ENCODE results near the gene BHLHE41. TPM values are rescaled to one million over a fixed set of nuclear protein-coding genes. Genes with fewer than 3 reads are reported as not detected.

BHLHE41 gene
- total and polyA plus RNA-seq, 2 experiments from 2014 or later, result 0.24 to 0.46 TPM

DNA sequence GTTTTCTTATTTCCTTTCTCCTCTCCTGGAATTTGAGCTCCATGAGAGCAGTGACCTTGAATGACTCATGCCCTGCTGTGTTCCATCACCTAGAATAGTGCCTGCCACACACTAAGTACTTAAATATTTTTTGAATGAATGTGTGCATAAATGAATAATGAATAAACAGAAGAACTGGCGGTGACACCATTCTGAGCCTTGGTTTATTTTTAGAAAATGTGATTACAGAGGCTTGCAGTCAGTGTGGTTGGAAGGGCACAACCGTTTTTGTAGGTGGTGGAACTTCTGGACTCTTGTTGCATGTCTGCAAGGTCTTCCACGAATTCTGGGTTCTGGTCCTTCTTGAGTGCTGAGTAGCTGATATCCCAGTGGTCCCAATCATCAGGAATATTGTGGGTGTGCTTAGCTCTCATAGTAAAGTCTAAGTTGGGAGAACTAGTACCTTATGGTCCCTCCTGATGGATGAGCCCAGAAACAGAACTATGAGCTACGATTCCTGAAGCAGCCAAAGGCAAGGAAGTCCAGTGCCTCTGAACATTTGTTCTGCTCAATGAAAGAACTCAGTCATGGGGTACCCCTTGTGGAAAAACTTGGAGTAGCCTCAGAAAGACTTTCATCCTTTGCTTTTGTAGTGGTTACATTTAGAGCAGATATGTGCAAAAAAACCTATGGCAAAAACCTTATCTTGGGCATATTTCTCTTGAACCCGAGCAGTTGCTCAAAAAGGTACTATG is 28.8 kb upstream of the BHLHE41 start:
- Histone ChIP-seq H3K4me3 (no peak overlapping the region), H3K36me3 (no peaks in the 10 kb centered on the region), H3K27me3 (peaks cover 3% of the 10 kb centered on the region), H3K4me1 (ENCODE audit: low read depth) (peaks cover 6% of the 10 kb centered on the region), H3K27ac (no peak overlapping the region), H3K9me3 (ENCODE audit: low read depth) (no peaks in the 10 kb centered on the region)
- TF ChIP-seq, protein P1, sequence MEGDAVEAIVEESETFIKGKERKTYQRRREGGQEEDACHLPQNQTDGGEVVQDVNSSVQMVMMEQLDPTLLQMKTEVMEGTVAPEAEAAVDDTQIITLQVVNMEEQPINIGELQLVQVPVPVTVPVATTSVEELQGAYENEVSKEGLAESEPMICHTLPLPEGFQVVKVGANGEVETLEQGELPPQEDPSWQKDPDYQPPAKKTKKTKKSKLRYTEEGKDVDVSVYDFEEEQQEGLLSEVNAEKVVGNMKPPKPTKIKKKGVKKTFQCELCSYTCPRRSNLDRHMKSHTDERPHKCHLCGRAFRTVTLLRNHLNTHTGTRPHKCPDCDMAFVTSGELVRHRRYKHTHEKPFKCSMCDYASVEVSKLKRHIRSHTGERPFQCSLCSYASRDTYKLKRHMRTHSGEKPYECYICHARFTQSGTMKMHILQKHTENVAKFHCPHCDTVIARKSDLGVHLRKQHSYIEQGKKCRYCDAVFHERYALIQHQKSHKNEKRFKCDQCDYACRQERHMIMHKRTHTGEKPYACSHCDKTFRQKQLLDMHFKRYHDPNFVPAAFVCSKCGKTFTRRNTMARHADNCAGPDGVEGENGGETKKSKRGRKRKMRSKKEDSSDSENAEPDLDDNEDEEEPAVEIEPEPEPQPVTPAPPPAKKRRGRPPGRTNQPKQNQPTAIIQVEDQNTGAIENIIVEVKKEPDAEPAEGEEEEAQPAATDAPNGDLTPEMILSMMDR (IDR thresholded peaks at IDR 0.05; ENCODE audit: low read depth, low read length), result peak; percentile 20
- peak; percentile 14 to 92 for DNase-seq (ENCODE audit: low read depth in 1 of 2, low spot score in 1 of 2)

DNA sequence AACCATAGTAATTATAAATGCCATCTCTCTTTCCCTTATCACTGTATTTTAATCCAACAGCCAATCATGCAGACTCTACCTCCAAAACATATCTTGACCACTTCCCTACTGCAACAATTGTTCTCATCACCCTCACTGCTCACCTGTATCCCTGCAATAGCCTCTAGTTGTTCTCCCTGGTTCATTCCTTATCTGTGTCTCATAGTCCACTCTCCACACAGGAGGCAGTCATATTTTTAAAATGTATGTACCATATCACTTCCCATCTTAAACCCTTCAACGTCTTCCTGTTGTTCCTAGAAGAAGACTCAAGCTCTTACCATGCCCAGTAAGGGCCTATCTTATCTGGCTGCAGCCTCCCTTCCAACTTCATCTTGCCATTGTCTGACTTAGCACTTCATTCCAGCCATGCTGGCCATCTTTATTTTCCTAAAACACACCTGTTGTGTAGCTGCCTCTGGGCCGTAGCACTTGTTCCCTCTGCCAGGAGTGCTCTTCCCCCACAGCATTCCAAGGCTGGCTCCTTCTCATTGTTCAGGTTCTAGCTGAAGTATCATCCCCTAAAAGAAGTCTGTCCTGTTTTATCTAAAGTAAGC is 27.8 kb upstream of the BHLHE41 start:
- TF ChIP-seq, protein P1 (IDR thresholded peaks at IDR 0.05; ENCODE audit: low read depth, low read length), result no peak
- no peak for DNase-seq (ENCODE audit: low read depth in 1 of 2, low spot score in 1 of 2)
- H3K27ac ChIP-seq, result no peak overlapping the region

DNA sequence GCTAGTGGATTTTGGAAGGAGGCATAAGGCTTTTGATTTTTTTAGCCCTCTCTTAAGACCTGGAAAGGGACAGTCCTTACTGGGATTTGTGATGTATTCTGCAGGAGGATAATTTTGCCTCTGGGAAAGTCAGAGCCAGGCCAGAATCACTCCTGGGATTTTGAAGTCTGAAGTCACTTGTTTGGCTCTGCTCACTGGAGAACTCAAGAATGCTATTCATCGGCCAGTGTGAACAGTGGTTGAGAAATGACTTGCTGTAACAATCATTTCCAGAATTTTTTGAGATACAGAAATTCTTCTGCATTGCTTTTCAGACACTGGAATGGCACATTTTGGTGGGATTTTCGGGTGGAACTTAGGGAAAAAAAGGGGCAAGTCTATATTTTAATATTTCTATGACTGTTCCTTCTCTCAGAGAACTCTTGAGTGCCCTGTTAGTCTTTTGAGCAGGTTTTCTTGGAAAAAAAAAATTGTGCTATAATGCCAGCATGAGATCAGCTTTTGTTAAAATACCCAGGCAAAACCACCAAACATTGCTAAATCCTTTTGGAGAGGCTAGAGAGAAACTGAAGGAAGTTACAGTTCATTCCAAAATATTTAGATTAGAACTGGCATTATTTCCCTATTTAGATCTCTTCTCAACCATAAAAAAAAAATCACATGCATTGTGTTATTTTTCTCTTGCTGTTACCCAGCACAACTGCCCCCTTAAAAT is 26.1 kb upstream of the BHLHE41 start:
- H3K9me3 ChIP-seq (ENCODE audit: low read depth), result no peaks in the 10 kb centered on the region
- peak in 1 of 2 donors; percentile 86 for DNase-seq (ENCODE audit: low read depth in 1 of 2, low spot score in 1 of 2)
- no peak overlapping the region for H3K4me3 ChIP-seq
- H3K36me3 ChIP-seq, result no peaks in the 10 kb centered on the region
- no peak overlapping the region for H3K27ac ChIP-seq
- TF ChIP-seq, protein P1 (IDR thresholded peaks at IDR 0.05; ENCODE audit: low read depth, low read length), result no peak
- no peaks in the 10 kb centered on the region for H3K27me3 ChIP-seq
- peaks cover 6% of the 10 kb centered on the region for H3K4me1 ChIP-seq (ENCODE audit: low read depth)

More for the DNA sequence above, 27.8 kb upstream of the BHLHE41 start:
- Histone ChIP-seq H3K4me1 (ENCODE audit: low read depth) (peaks cover 6% of the 10 kb centered on the region), H3K9me3 (ENCODE audit: low read depth) (no peaks in the 10 kb centered on the region), H3K36me3 (no peaks in the 10 kb centered on the region), H3K4me3 (no peak overlapping the region), H3K27me3 (no peaks in the 10 kb centered on the region)

DNA sequence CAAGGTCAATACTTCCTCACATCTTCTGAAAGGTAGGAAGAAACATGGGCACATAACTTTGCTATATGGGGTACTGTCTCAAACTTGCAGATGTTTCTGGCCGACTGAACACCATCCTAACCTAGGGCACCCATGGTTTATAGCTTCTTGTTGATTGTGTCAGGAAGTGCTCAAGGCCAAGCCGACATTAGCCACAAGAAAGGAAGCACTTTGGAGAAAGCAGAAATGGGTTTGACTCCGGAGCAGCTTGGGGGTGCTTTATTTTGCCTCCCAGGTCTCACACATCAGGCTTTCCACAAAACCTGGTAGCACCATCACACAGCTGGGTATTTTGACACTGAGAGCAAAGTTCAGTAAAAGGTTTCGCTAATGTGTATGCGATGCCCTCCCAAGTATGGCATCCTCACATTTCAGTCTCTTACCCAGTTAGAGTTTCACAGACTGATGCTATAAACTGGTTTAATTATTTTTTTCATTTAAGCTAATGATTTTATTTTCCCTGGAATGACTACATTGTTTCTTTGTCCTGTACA is 25.2 kb upstream of the BHLHE41 start:
- TF ChIP-seq, protein P1 (IDR thresholded peaks at IDR 0.05; ENCODE audit: low read depth, low read length), result no peak
- no peak overlapping the region for H3K27ac ChIP-seq
- H3K36me3 ChIP-seq, result no peaks in the 10 kb centered on the region
- no peak overlapping the region for H3K4me3 ChIP-seq
- no peak for DNase-seq (ENCODE audit: low read depth in 1 of 2, low spot score in 1 of 2)
- no peaks in the 10 kb centered on the region for H3K9me3 ChIP-seq (ENCODE audit: low read depth)
- H3K4me1 ChIP-seq (ENCODE audit: low read depth), result peaks cover 6% of the 10 kb centered on the region
- H3K27me3 ChIP-seq, result no peaks in the 10 kb centered on the region

DNA sequence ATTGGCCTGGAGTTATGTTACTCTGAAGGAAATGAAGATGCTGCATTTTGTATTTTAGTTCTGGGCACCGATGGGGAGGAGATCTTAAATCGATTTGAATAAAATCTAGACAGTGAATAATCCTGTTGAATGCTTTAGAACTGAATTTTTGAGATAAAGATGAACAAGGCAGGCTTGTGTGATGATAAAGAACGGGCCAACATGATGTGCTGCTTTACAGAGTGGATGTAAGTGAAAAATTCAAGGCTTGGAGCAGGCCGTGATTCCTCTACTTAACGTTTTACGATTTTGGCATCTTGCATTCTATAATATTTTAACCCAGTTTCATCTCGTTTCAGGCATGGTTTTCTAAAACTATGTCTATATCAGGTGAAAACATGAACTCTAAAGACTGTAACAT is 23.5 kb upstream of the BHLHE41 start:
- no peak for DNase-seq (ENCODE audit: low read depth in 1 of 2, low spot score in 1 of 2)
- no peaks in the 10 kb centered on the region for H3K36me3 ChIP-seq
- H3K27me3 ChIP-seq, result peaks cover 15% of the 10 kb centered on the region
- no peaks in the 10 kb centered on the region for H3K9me3 ChIP-seq (ENCODE audit: low read depth)
- TF ChIP-seq, protein P1 (IDR thresholded peaks at IDR 0.05; ENCODE audit: low read depth, low read length), result no peak
- H3K4me3 ChIP-seq, result no peak overlapping the region
- H3K4me1 ChIP-seq (ENCODE audit: low read depth), result peaks cover 2% of the 10 kb centered on the region
- H3K27ac ChIP-seq, result no peak overlapping the region

Measured in cardiac muscle cell (in vitro differentiated cells and primary cell).